GM23338 (cell line): ENCODE data around the gene CACNA1C. TPM values are rescaled to one million over a fixed set of nuclear protein-coding genes. Genes with fewer than 3 reads are reported as not detected.

Experiments
- ATAC-seq: fragments of 200-7000 bp; cut with Tn5 transposase; 3 replicates; pipeline ENCODE4 v1.9.1; 2020
- DNase-seq: peaks from one replicate; pipeline ENCODE4 v3.0.0-alpha.2; 2015; ENCODE audit warnings: low spot score
- H2AFZ ChIP-seq: fragments of 200-600 bp; sonication (generic); 2 replicates; pipeline ENCODE4 v1.8.0; 2016; ENCODE audit warnings: antibody characterized with exemption, mild to moderate bottlenecking, moderate library complexity
- H3F3A ChIP-seq: fragments of 200-600 bp; sonication (generic); replicated peaks from 2 replicates; pipeline ENCODE4 v1.8.0; 2017; ENCODE audit warnings: antibody characterized with exemption, mixed run types, low read depth
- H3K27ac ChIP-seq: fragments of 200-600 bp; sonication (generic); 2 replicates; pipeline ENCODE4 v1.6.1; 2016; ENCODE audit warnings: low read depth
- H3K27me3 ChIP-seq: fragments of 200-600 bp; sonication (generic); 2 replicates; pipeline ENCODE4 v1.8.0; 2016; ENCODE audit warnings: mild to moderate bottlenecking, mixed run types, moderate library complexity; ENCODE audit not compliant: insufficient read depth
- H3K36me3 ChIP-seq: fragments of 200-600 bp; sonication (generic); 2 replicates; pipeline ENCODE4 v1.8.0; 2016; ENCODE audit warnings: mild to moderate bottlenecking; ENCODE audit not compliant: insufficient read depth
- H3K4me1 ChIP-seq: fragments of 200-600 bp; sonication (generic); 2 replicates; pipeline ENCODE4 v1.8.0; 2016; ENCODE audit warnings: mild to moderate bottlenecking, moderate library complexity; ENCODE audit not compliant: insufficient read depth
- H3K4me2 ChIP-seq: fragments of 200-600 bp; sonication (generic); 2 replicates; pipeline ENCODE4 v1.7.1; 2017; ENCODE audit warnings: mixed run types
- H3K4me3 ChIP-seq: fragments of 200-600 bp; sonication (generic); 2 replicates; pipeline ENCODE4 v1.6.1; 2016; ENCODE audit warnings: mixed run types
- H3K79me2 ChIP-seq: fragments of 200-600 bp; sonication (generic); replicated peaks from 2 replicates; pipeline ENCODE4 v1.8.0; 2017; ENCODE audit warnings: mild to moderate bottlenecking; ENCODE audit not compliant: insufficient read depth
- H3K9me2 ChIP-seq: fragments of 200-600 bp; sonication (generic); 2 replicates; pipeline ENCODE4 v1.8.0; 2017; ENCODE audit not compliant: insufficient read depth
- H4K20me1 ChIP-seq: fragments of 200-600 bp; sonication (generic); replicated peaks from 2 replicates; pipeline ENCODE4 v1.8.0; 2017; ENCODE audit warnings: mild to moderate bottlenecking; ENCODE audit not compliant: insufficient read depth
- H3K27ac Mint-ChIP-seq: 2 replicates; pipeline ENCODE4 v1.8.0; 2020; ENCODE audit warnings: inconsistent platforms, mild to moderate bottlenecking, moderate library complexity, mixed read lengths
- H3K27me3 Mint-ChIP-seq: 3 replicates; pipeline ENCODE4 v1.8.0; 2022; ENCODE audit warnings: low read depth, mild to moderate bottlenecking, moderate library complexity, mixed read lengths, inconsistent platforms; ENCODE audit not compliant: insufficient read depth, poor library complexity
- H3K36me3 Mint-ChIP-seq: 3 replicates; pipeline ENCODE4 v1.8.0; 2021; ENCODE audit warnings: low read depth, mild to moderate bottlenecking, inconsistent platforms, moderate library complexity, mixed read lengths
- H3K4me1 Mint-ChIP-seq: 3 replicates; pipeline ENCODE4 v1.8.0; 2020; ENCODE audit warnings: mild to moderate bottlenecking, inconsistent platforms, mixed read lengths
- H3K4me3 Mint-ChIP-seq: 3 replicates; pipeline ENCODE4 v1.8.0; 2021; ENCODE audit warnings: moderate library complexity, mild to moderate bottlenecking, inconsistent platforms, mixed read lengths
- H3K9me3 Mint-ChIP-seq: 3 replicates; pipeline ENCODE4 v1.8.0; 2020; ENCODE audit warnings: moderate library complexity, mild to moderate bottlenecking, inconsistent platforms, mixed read lengths
- NANOG ChIP-seq: IDR thresholded peaks from 2 replicates; pipeline ENCODE4 v1.6.1; 2016; ENCODE audit warnings: antibody characterized with exemption, borderline replicate concordance
- polyA plus RNA-seq: library from polyadenylated mRNA; unstranded; fragments of >200 nt; fragmentation: Nextera tagmentation; extraction: Ambion mirVana; gene quantifications from 2 replicates; pipeline ENCODE4 v1.2.1, GENCODE V29; 2016
- total RNA-seq: library from RNA; depleted of rRNA; stranded (reverse); fragments of >200 nt; shearing (Covaris generic); gene quantifications from 2 replicates; pipeline ENCODE4 v1.2.3, GENCODE V29; 2014
- TF ChIP-seq, protein P1 (sequence below), 2 experiments: fragments of 200-600 bp in 1 of 2; sonication (generic) in 1 of 2; conservative IDR thresholded peaks; 2 replicates each; pipeline versions ENCODE4 v1.5.1 to v1.6.1; 2016 to 2017; ENCODE audit warnings: antibody characterized with exemption in 2 of 2, low read depth in 2 of 2, mild to moderate bottlenecking in 2 of 2, moderate library complexity in 1 of 2
- TF ChIP-seq, protein P2 (sequence below): fragments of 250-450 bp; sonication (Bioruptor Pico); IDR thresholded peaks from 2 replicates; pipeline ENCODE4 v1.5.0; 2020; ENCODE audit warnings: mild to moderate bottlenecking, moderate library complexity

CACNA1C gene
- total and polyA plus RNA-seq, 2 experiments from 2014 or later = 0.78 to 2.1 TPM

DNA sequence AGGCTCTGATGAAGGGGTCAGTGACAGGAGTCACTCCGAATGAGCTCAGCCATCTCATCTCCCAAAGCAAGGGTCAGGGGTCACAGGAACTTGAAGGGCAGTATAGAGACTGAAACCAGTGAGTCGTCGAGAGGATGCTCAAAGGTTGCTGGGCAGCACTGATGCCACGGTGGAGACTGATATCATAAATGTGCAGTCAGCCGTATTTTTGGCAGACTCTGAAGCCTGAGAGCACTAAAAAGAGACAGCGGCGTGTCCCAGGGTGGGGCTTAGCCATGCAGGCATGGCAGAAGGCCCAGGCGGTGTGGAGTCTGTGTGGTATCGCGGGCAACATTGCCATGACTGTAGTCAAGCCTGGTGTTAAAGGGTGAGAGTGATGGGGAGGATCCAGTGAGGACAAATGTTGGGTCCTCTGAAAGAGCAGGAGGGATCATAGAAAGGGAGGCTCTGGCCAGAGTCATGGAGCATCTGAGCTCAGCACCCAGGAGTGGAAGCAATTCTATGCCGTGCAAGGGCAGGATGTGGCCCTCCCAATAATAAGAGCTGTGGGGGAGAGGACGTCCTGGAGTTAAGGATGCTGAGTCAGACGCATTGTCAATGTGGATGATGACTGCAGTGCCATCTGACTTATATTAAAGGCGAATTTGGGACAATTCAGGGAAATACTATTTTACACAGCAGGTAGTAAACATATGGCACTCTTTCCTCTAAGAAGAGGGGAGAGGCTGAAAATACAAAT is 500.8 kb downstream of the CACNA1C start (continued):
- TF ChIP-seq, protein P1, sequence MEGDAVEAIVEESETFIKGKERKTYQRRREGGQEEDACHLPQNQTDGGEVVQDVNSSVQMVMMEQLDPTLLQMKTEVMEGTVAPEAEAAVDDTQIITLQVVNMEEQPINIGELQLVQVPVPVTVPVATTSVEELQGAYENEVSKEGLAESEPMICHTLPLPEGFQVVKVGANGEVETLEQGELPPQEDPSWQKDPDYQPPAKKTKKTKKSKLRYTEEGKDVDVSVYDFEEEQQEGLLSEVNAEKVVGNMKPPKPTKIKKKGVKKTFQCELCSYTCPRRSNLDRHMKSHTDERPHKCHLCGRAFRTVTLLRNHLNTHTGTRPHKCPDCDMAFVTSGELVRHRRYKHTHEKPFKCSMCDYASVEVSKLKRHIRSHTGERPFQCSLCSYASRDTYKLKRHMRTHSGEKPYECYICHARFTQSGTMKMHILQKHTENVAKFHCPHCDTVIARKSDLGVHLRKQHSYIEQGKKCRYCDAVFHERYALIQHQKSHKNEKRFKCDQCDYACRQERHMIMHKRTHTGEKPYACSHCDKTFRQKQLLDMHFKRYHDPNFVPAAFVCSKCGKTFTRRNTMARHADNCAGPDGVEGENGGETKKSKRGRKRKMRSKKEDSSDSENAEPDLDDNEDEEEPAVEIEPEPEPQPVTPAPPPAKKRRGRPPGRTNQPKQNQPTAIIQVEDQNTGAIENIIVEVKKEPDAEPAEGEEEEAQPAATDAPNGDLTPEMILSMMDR (conservative IDR thresholded peaks at IDR 0.05; ENCODE audit: low read depth in 2 of 2) = no peak

DNA sequence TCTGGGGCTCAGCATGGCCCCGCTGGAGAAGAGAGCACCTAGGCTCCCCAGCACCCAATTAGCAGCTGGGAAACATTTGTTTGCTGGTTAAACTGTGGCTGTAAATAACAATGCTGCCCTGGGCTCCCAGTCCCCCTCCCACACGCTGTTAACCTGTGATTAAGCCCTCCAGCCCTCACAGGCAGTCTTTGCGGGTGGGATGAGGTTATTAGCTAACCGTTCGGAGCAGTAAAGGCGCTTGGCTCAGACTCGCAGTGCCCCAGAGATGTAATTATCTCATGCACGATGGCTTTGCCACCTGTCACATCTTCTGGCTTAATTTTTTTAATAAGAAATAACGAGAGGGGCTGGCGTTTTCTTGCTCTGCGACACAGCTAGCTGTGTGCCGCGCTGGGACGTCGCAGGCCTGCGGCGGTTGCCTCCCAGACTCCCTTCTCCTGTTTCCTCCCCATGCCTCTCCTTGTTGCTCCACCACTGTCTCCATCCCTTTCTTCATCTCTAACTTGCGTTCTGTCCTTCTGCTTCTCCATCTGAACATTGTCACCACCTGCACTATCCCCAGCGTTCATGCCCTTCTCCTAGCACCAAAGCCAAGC is 502.8 kb downstream of the CACNA1C start:
- Mint-ChIP-seq H3K4me1 (peaks cover 3% of the 10 kb centered on the region; the same call in 2 of the 3 replicates), H3K4me3 (no peak overlapping the region), H3K36me3 (no peaks in the 10 kb centered on the region), H3K27me3 (peaks cover 6% of the 10 kb centered on the region), H3K9me3 (no peaks in the 10 kb centered on the region), H3K27ac (no peak overlapping the region)
- Histone ChIP-seq H3K79me2 (no peaks in the 10 kb centered on the region), H3K27me3 (no peaks in the 10 kb centered on the region), H3K27ac (no peak overlapping the region), H3K4me3 (no peak overlapping the region), H3K36me3 (no peaks in the 10 kb centered on the region), H2AFZ (no peak overlapping the region), H3K4me1 (no peaks in the 10 kb centered on the region), H3F3A (no peaks in the 10 kb centered on the region), H3K9me2 (no peaks in the 10 kb centered on the region), H3K4me2 (no peak overlapping the region), H4K20me1 (no peaks in the 10 kb centered on the region)
- peak; percentile 24 for DNase-seq
- ATAC-seq = peak; percentile 79
- TF ChIP-seq, protein P1 (conservative IDR thresholded peaks at IDR 0.05; ENCODE audit: low read depth in 2 of 2) = no peak
- no peak for TF ChIP-seq NANOG

DNA sequence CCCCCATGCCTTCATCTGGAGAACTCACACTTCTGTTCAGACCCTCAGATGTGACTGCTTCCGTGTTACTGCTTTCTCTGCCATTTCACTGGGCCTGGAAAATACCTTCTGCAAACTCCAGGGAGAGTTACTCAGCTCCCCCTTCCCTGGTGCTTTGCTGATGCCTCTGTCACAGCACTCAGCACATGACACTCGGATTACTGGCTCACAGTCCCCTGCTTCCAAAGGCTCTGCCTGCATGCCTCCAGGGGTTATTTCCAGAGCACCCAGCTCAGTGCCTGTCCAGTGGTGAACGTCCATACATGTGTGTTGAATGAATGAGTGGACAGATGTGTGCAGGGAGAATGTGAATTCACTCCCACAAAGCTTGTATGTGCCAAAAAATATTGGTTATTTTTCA is 504.8 kb downstream of the CACNA1C start:
- ATAC-seq = no peak
- no peaks in the 10 kb centered on the region for H3K36me3 ChIP-seq
- H3K4me1 ChIP-seq = no peaks in the 10 kb centered on the region
- Mint-ChIP-seq H3K27me3 (peaks cover 6% of the 10 kb centered on the region), H3K36me3 (no peaks in the 10 kb centered on the region), H3K4me1 (peaks cover 3% of the 10 kb centered on the region; the same call in 1 of the 3 replicates), H3K27ac (no peak overlapping the region), H3K9me3 (no peaks in the 10 kb centered on the region), H3K4me3 (no peak overlapping the region)
- no peak overlapping the region for H3K4me3 ChIP-seq
- H3K4me2 ChIP-seq = no peak overlapping the region
- H3K27me3 ChIP-seq = no peaks in the 10 kb centered on the region
- H3K79me2 ChIP-seq = no peaks in the 10 kb centered on the region
- no peaks in the 10 kb centered on the region for H3F3A ChIP-seq
- no peak overlapping the region for H2AFZ ChIP-seq
- TF ChIP-seq, protein P2, sequence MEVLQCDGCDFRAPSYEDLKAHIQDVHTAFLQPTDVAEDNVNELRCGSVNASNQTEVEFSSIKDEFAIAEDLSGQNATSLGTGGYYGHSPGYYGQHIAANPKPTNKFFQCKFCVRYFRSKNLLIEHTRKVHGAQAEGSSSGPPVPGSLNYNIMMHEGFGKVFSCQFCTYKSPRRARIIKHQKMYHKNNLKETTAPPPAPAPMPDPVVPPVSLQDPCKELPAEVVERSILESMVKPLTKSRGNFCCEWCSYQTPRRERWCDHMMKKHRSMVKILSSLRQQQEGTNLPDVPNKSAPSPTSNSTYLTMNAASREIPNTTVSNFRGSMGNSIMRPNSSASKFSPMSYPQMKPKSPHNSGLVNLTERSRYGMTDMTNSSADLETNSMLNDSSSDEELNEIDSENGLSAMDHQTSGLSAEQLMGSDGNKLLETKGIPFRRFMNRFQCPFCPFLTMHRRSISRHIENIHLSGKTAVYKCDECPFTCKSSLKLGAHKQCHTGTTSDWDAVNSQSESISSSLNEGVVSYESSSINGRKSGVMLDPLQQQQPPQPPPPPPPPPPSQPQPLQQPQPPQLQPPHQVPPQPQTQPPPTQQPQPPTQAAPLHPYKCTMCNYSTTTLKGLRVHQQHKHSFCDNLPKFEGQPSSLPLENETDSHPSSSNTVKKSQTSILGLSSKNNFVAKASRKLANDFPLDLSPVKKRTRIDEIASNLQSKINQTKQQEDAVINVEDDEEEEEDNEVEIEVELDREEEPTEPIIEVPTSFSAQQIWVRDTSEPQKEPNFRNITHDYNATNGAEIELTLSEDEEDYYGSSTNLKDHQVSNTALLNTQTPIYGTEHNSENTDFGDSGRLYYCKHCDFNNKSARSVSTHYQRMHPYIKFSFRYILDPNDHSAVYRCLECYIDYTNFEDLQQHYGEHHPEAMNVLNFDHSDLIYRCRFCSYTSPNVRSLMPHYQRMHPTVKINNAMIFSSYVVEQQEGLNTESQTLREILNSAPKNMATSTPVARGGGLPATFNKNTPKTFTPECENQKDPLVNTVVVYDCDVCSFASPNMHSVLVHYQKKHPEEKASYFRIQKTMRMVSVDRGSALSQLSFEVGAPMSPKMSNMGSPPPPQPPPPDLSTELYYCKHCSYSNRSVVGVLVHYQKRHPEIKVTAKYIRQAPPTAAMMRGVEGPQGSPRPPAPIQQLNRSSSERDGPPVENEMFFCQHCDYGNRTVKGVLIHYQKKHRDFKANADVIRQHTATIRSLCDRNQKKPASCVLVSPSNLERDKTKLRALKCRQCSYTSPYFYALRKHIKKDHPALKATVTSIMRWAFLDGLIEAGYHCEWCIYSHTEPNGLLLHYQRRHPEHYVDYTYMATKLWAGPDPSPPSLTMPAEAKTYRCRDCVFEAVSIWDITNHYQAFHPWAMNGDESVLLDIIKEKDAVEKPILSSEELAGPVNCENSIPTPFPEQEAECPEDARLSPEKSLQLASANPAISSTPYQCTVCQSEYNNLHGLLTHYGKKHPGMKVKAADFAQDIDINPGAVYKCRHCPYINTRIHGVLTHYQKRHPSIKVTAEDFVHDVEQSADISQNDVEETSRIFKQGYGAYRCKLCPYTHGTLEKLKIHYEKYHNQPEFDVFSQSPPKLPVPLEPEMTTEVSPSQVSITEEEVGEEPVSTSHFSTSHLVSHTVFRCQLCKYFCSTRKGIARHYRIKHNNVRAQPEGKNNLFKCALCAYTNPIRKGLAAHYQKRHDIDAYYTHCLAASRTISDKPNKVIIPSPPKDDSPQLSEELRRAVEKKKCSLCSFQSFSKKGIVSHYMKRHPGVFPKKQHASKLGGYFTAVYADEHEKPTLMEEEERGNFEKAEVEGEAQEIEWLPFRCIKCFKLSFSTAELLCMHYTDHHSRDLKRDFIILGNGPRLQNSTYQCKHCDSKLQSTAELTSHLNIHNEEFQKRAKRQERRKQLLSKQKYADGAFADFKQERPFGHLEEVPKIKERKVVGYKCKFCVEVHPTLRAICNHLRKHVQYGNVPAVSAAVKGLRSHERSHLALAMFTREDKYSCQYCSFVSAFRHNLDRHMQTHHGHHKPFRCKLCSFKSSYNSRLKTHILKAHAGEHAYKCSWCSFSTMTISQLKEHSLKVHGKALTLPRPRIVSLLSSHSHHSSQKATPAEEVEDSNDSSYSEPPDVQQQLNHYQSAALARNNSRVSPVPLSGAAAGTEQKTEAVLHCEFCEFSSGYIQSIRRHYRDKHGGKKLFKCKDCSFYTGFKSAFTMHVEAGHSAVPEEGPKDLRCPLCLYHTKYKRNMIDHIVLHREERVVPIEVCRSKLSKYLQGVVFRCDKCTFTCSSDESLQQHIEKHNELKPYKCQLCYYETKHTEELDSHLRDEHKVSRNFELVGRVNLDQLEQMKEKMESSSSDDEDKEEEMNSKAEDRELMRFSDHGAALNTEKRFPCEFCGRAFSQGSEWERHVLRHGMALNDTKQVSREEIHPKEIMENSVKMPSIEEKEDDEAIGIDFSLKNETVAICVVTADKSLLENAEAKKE (CRISPR knock-in tag) = no peak
- no peaks in the 10 kb centered on the region for H4K20me1 ChIP-seq
- H3K27ac ChIP-seq = no peak overlapping the region
- H3K9me2 ChIP-seq = no peaks in the 10 kb centered on the region
- no peak for DNase-seq
